WTC11 (cell line): ENCODE measurements around the gene AMMECR1. TPM values are rescaled to one million over a fixed set of nuclear protein-coding genes. Genes with fewer than 3 reads are reported as not detected.

Source experiments
- ATAC-seq: fragments of 200-7000 bp; cut with Tn5 transposase; 2 replicates; pipeline ENCODE4 v1.10.0; 2021; ENCODE audit warnings: mild to moderate bottlenecking, moderate library complexity
- CTCF ChIA-PET: fragments of 300-600 bp; sonication (Branson Sonifier 250); formaldehyde crosslinking; loops from one replicate; lab custom pipeline; 2021; ENCODE audit warnings: antibody characterized with exemption; lab: Charles Lee
- POLR2A ChIA-PET: fragments of 350-600 bp; sonication (Branson Sonifier 250); formaldehyde crosslinking; loops from one replicate; lab custom pipeline; 2021; ENCODE audit warnings: antibody characterized with exemption; lab: Charles Lee
- DNase-seq: peaks from one replicate; pipeline ENCODE4 v3.0.0; 2021; ENCODE audit warnings: low spot score
- H3K27ac Mint-ChIP-seq: 2 replicates; pipeline ENCODE4 v1.8.0; 2021; ENCODE audit warnings: mixed read lengths
- H3K27me3 Mint-ChIP-seq: 2 replicates; pipeline ENCODE4 v1.8.0; 2021; ENCODE audit warnings: low read depth, mild to moderate bottlenecking, moderate library complexity, mixed read lengths
- H3K36me3 Mint-ChIP-seq: 2 replicates; pipeline ENCODE4 v1.8.0; 2021; ENCODE audit warnings: mixed read lengths
- H3K4me1 Mint-ChIP-seq: 2 replicates; pipeline ENCODE4 v1.8.0; 2022; ENCODE audit warnings: mixed read lengths
- H3K4me3 Mint-ChIP-seq: 2 replicates; pipeline ENCODE4 v1.8.0; 2021; ENCODE audit warnings: mild to moderate bottlenecking, moderate library complexity, mixed read lengths
- H3K9me3 Mint-ChIP-seq: 2 replicates; pipeline ENCODE4 v1.8.0; 2021; ENCODE audit warnings: mixed read lengths
- ESRRA ChIP-seq: sonication (generic); formaldehyde crosslinking; IDR thresholded peaks from 2 replicates; pipeline ENCODE4 v1.8.1; 2022; ENCODE audit warnings: mild to moderate bottlenecking, missing genetic modification reagents, borderline replicate concordance
- ETV6 ChIP-seq: sonication (generic); formaldehyde crosslinking; IDR thresholded peaks from 2 replicates; pipeline ENCODE4 v1.8.1; 2022; ENCODE audit warnings: mild to moderate bottlenecking, missing genetic modification reagents
- GTF2I ChIP-seq: fragments of 250-450 bp; sonication (Bioruptor Pico); conservative IDR thresholded peaks from 2 replicates; pipeline ENCODE4 v1.4.0; 2021; ENCODE audit warnings: mild to moderate bottlenecking
- HMGA2 ChIP-seq: fragments of 250-450 bp; sonication (Bioruptor Pico); IDR thresholded peaks from 2 replicates; pipeline ENCODE4 v1.4.0; 2021; ENCODE audit warnings: mild to moderate bottlenecking, moderate library complexity
- JAZF1 ChIP-seq: fragments of 250-450 bp; sonication (Bioruptor Pico); IDR thresholded peaks from 2 replicates; pipeline ENCODE4 v1.9.0; 2021; ENCODE audit warnings: moderate library complexity, mild to moderate bottlenecking, inconsistent platforms
- JUN ChIP-seq: sonication (generic); formaldehyde crosslinking; IDR thresholded peaks from 2 replicates; pipeline ENCODE4 v1.8.0; 2023; ENCODE audit warnings: mild to moderate bottlenecking, missing genetic modification reagents
- MXD4 ChIP-seq: fragments of 250-450 bp; sonication (Bioruptor Pico); IDR thresholded peaks from 2 replicates; pipeline ENCODE4 v1.8.0; 2021; ENCODE audit warnings: mild to moderate bottlenecking, moderate library complexity, borderline replicate concordance
- MYBL2 ChIP-seq: sonication (generic); formaldehyde crosslinking; IDR thresholded peaks from 2 replicates; pipeline ENCODE4 v1.8.1; 2023; ENCODE audit warnings: mild to moderate bottlenecking, moderate library complexity, missing genetic modification reagents
- NR3C1 ChIP-seq: sonication (generic); formaldehyde crosslinking; conservative IDR thresholded peaks from 2 replicates; pipeline ENCODE4 v1.8.1; 2023; ENCODE audit warnings: low read depth, mild to moderate bottlenecking, missing genetic modification reagents
- SOX15 ChIP-seq: fragments of 250-450 bp; sonication (Bioruptor Pico); IDR thresholded peaks from 2 replicates; pipeline ENCODE4 v1.9.0; 2021; ENCODE audit warnings: mild to moderate bottlenecking
- ZNF219 ChIP-seq: sonication (generic); formaldehyde crosslinking; IDR thresholded peaks from 2 replicates; pipeline ENCODE4 v1.8.0; 2023; ENCODE audit warnings: missing genetic modification reagents, mild to moderate bottlenecking, borderline replicate concordance
- ZNF416 ChIP-seq: fragments of 250-450 bp; sonication (Bioruptor Pico); IDR thresholded peaks from 2 replicates; pipeline ENCODE4 v1.9.0; 2021; ENCODE audit warnings: mild to moderate bottlenecking, inconsistent platforms
- ZNF671 ChIP-seq: fragments of 250-450 bp; sonication (Bioruptor Pico); IDR thresholded peaks from 2 replicates; pipeline ENCODE4 v1.8.0; 2021; ENCODE audit warnings: mild to moderate bottlenecking
- total RNA-seq: library from RNA; stranded (reverse); gene quantifications from 3 replicates; pipeline ENCODE4 v1.2.3, GENCODE V29; 2021
- TF ChIP-seq, protein P1 (sequence below): sonication (generic); formaldehyde crosslinking; conservative IDR thresholded peaks from 2 replicates; pipeline ENCODE4 v1.8.1; 2022; ENCODE audit warnings: mild to moderate bottlenecking, missing genetic modification reagents
- TF ChIP-seq, protein P2 (sequence below): sonication (generic); formaldehyde crosslinking; IDR thresholded peaks from 2 replicates; pipeline ENCODE4 v1.8.1; 2023; ENCODE audit warnings: mild to moderate bottlenecking, missing genetic modification reagents, moderate library complexity
- TF ChIP-seq, protein P3 (sequence below): sonication (generic); formaldehyde crosslinking; IDR thresholded peaks from 2 replicates; pipeline ENCODE4 v1.8.1; 2023; ENCODE audit warnings: mild to moderate bottlenecking, missing genetic modification reagents, moderate library complexity
- TF ChIP-seq, protein P4 (sequence below): sonication (generic); formaldehyde crosslinking; IDR thresholded peaks from 2 replicates; pipeline ENCODE4 v1.8.1; 2022; ENCODE audit warnings: missing genetic modification reagents, borderline replicate concordance
- TF ChIP-seq, protein P5 (sequence below): fragments of 200-600 bp; IDR thresholded peaks from 2 replicates; pipeline ENCODE4 v1.8.0; 2022; ENCODE audit warnings: antibody characterized with exemption
- TF ChIP-seq, protein P6 (sequence below): fragments of 250-450 bp; sonication (Bioruptor Pico); IDR thresholded peaks from 2 replicates; pipeline ENCODE4 v1.8.0; 2021; ENCODE audit warnings: mild to moderate bottlenecking
- TF ChIP-seq, protein P7 (sequence below): sonication (generic); formaldehyde crosslinking; IDR thresholded peaks from 2 replicates; pipeline ENCODE4 v1.8.1; 2022; ENCODE audit warnings: low read depth, mild to moderate bottlenecking, moderate library complexity, missing genetic modification reagents, borderline replicate concordance
- TF ChIP-seq, protein P8 (sequence below): sonication (generic); formaldehyde crosslinking; IDR thresholded peaks from 2 replicates; pipeline ENCODE4 v1.8.1; 2023; ENCODE audit warnings: mild to moderate bottlenecking, missing genetic modification reagents

AMMECR1 gene
- total RNA-seq, 1 experiment from 2014 or later = 18.1 TPM

DNA sequence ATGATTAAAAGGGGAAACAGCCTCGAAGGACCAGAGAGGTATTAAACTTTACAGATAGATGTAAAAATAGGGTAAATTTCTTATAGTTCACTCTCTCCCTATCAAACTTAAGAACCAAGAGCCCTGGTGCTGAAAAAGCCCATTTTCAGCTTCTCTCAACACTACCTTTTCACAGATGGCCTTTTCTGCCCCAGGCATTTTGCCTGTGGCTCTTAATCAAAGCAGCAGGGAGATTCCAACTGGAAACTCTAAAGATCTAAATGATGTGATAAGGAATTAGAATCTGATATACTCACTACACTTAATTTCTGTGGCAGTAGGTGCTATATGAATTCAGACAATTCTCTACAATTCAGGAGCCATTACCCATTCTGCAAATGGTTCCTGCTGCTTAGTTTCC is 60.0 kb downstream of the AMMECR1 start:
- Mint-ChIP-seq H3K4me3 (no peak overlapping the region), H3K4me1 (peaks cover 29% of the 10 kb centered on the region), H3K27me3 (no peaks in the 10 kb centered on the region), H3K9me3 (no peaks in the 10 kb centered on the region), H3K27ac (no peak overlapping the region), H3K36me3 (no peaks in the 10 kb centered on the region)
- no peak for DNase-seq
- no peak for ATAC-seq
- no peak for TF ChIP-seq MYBL2 (CRISPR knock-in tag)
- TF ChIP-seq ESRRA (CRISPR knock-in tag) = no peak
- no peak for TF ChIP-seq GTF2I
- CTCF ChIA-PET = no interaction called here
- POLR2A ChIA-PET = no interaction called here

DNA sequence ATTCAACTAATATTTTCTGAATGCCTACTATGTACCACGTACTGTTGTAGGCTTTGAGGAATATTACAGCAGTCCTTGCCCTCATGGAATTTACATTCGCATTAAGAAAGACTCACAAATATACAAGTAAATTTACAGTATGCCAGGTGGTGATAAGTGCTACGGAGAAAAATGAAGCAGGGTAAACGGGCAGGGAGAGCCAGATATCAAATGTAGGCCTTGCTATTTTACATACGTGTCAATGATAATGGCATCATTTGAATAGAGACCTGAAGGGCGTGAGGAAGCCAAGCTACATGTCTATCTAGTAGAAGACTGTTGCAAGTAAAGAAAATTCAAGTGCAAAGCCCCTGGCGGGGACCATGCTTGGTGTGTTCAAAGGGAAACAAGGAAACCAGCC is 65.2 kb downstream of the AMMECR1 start:
- ChIA-PET POLR2A (no interaction called here), CTCF (no interaction called here)
- Mint-ChIP-seq H3K9me3 (no peaks in the 10 kb centered on the region), H3K4me3 (no peak overlapping the region), H3K27ac (no peak overlapping the region), H3K4me1 (peaks cover 25% of the 10 kb centered on the region), H3K27me3 (no peaks in the 10 kb centered on the region), H3K36me3 (no peaks in the 10 kb centered on the region)
- no peak for DNase-seq
- no peak for ATAC-seq
- TF ChIP-seq, protein P1, sequence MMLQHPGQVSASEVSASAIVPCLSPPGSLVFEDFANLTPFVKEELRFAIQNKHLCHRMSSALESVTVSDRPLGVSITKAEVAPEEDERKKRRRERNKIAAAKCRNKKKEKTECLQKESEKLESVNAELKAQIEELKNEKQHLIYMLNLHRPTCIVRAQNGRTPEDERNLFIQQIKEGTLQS (CRISPR knock-in tag) = no peak
- TF ChIP-seq ETV6 (CRISPR knock-in tag) (no peak), HMGA2 (no peak), MXD4 (CRISPR knock-in tag) (no peak)
- TF ChIP-seq, protein P2, sequence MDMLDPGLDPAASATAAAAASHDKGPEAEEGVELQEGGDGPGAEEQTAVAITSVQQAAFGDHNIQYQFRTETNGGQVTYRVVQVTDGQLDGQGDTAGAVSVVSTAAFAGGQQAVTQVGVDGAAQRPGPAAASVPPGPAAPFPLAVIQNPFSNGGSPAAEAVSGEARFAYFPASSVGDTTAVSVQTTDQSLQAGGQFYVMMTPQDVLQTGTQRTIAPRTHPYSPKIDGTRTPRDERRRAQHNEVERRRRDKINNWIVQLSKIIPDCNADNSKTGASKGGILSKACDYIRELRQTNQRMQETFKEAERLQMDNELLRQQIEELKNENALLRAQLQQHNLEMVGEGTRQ = no peak
- TF ChIP-seq, protein P3, sequence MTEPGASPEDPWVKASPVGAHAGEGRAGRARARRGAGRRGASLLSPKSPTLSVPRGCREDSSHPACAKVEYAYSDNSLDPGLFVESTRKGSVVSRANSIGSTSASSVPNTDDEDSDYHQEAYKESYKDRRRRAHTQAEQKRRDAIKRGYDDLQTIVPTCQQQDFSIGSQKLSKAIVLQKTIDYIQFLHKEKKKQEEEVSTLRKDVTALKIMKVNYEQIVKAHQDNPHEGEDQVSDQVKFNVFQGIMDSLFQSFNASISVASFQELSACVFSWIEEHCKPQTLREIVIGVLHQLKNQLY (CRISPR knock-in tag) = no peak
- TF ChIP-seq, protein P4, sequence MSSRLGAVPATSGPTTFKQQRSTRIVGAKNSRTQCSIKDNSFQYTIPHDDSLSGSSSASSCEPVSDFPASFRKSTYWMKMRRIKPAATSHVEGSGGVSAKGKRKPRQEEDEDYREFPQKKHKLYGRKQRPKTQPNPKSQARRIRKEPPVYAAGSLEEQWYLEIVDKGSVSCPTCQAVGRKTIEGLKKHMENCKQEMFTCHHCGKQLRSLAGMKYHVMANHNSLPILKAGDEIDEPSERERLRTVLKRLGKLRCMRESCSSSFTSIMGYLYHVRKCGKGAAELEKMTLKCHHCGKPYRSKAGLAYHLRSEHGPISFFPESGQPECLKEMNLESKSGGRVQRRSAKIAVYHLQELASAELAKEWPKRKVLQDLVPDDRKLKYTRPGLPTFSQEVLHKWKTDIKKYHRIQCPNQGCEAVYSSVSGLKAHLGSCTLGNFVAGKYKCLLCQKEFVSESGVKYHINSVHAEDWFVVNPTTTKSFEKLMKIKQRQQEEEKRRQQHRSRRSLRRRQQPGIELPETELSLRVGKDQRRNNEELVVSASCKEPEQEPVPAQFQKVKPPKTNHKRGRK (CRISPR knock-in tag) = no peak

DNA sequence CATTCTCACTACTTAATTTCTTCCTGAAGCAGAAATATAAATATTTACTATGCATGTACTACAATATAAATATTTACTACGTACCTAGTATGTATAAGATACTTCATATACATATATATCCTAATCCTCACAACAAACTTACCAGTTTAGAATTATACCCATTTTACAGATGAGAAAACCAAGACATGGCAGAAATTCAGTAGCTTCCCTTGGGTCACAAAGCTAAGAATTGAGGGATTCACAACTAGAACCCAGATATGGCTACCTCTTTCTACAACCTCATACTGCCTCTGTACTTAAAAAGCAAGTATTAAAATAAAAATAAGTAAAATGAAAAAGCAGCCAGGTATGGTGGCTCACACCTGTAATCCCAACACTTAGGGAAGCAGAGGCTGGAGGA is 65.9 kb downstream of the AMMECR1 start:
- no peaks in the 10 kb centered on the region for H3K9me3 Mint-ChIP-seq
- no peaks in the 10 kb centered on the region for H3K27me3 Mint-ChIP-seq
- ChIA-PET POLR2A (no interaction called here), CTCF (no interaction called here)
- no peak overlapping the region for H3K4me3 Mint-ChIP-seq
- peaks cover 21% of the 10 kb centered on the region for H3K4me1 Mint-ChIP-seq
- no peaks in the 10 kb centered on the region for H3K36me3 Mint-ChIP-seq
- no peak overlapping the region for H3K27ac Mint-ChIP-seq
- DNase-seq (no peak), ATAC-seq (no peak)
- TF ChIP-seq, protein P5, sequence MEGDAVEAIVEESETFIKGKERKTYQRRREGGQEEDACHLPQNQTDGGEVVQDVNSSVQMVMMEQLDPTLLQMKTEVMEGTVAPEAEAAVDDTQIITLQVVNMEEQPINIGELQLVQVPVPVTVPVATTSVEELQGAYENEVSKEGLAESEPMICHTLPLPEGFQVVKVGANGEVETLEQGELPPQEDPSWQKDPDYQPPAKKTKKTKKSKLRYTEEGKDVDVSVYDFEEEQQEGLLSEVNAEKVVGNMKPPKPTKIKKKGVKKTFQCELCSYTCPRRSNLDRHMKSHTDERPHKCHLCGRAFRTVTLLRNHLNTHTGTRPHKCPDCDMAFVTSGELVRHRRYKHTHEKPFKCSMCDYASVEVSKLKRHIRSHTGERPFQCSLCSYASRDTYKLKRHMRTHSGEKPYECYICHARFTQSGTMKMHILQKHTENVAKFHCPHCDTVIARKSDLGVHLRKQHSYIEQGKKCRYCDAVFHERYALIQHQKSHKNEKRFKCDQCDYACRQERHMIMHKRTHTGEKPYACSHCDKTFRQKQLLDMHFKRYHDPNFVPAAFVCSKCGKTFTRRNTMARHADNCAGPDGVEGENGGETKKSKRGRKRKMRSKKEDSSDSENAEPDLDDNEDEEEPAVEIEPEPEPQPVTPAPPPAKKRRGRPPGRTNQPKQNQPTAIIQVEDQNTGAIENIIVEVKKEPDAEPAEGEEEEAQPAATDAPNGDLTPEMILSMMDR = no peak
- no peak for TF ChIP-seq JAZF1 (CRISPR knock-in tag)
- no peak for TF ChIP-seq ETV6 (CRISPR knock-in tag)
- TF ChIP-seq ZNF671 = no peak
- TF ChIP-seq SOX15 (CRISPR knock-in tag) = no peak
- no peak for TF ChIP-seq NR3C1 (CRISPR knock-in tag)
- TF ChIP-seq, protein P6, sequence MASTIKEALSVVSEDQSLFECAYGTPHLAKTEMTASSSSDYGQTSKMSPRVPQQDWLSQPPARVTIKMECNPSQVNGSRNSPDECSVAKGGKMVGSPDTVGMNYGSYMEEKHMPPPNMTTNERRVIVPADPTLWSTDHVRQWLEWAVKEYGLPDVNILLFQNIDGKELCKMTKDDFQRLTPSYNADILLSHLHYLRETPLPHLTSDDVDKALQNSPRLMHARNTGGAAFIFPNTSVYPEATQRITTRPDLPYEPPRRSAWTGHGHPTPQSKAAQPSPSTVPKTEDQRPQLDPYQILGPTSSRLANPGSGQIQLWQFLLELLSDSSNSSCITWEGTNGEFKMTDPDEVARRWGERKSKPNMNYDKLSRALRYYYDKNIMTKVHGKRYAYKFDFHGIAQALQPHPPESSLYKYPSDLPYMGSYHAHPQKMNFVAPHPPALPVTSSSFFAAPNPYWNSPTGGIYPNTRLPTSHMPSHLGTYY (CRISPR knock-in tag) = no peak
- TF ChIP-seq, protein P4 (CRISPR knock-in tag) = no peak
- TF ChIP-seq, protein P1 (CRISPR knock-in tag) = no peak
- TF ChIP-seq ZNF416 (CRISPR knock-in tag) = no peak
- TF ChIP-seq, protein P7, sequence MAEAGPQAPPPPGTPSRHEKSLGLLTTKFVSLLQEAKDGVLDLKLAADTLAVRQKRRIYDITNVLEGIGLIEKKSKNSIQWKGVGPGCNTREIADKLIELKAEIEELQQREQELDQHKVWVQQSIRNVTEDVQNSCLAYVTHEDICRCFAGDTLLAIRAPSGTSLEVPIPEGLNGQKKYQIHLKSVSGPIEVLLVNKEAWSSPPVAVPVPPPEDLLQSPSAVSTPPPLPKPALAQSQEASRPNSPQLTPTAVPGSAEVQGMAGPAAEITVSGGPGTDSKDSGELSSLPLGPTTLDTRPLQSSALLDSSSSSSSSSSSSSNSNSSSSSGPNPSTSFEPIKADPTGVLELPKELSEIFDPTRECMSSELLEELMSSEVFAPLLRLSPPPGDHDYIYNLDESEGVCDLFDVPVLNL (CRISPR knock-in tag) = no peak
- no peak for TF ChIP-seq ZNF219 (CRISPR knock-in tag)
- no peak for TF ChIP-seq JUN (CRISPR knock-in tag)
- TF ChIP-seq, protein P8, sequence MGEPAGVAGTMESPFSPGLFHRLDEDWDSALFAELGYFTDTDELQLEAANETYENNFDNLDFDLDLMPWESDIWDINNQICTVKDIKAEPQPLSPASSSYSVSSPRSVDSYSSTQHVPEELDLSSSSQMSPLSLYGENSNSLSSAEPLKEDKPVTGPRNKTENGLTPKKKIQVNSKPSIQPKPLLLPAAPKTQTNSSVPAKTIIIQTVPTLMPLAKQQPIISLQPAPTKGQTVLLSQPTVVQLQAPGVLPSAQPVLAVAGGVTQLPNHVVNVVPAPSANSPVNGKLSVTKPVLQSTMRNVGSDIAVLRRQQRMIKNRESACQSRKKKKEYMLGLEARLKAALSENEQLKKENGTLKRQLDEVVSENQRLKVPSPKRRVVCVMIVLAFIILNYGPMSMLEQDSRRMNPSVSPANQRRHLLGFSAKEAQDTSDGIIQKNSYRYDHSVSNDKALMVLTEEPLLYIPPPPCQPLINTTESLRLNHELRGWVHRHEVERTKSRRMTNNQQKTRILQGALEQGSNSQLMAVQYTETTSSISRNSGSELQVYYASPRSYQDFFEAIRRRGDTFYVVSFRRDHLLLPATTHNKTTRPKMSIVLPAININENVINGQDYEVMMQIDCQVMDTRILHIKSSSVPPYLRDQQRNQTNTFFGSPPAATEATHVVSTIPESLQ (CRISPR knock-in tag) = no peak
